ENCODE results near the gene CNGA2.
"Not testable (repeated sequence)": the region's sequence is repeated elsewhere in the genome, so short reads cannot be mapped to it uniquely, and the experiment has no call there.

The CNGA2 gene

GRCh38 chrX:151695583-151696340, 38.8 kb upstream of the CNGA2 start:
- no peak for DNase-seq (ENCODE audit: low read depth)
- no peak for TF ChIP-seq CTCF (IDR thresholded peaks at IDR 0.05; ENCODE audit: low read length, missing control alignments)
- no peak overlapping the region for H3K4me3 ChIP-seq (replicated peaks; ENCODE audit: low read depth, low read length)

GRCh38 chrX:151697082-151697481, 37.5 kb upstream of the CNGA2 start:
- DNase-seq (ENCODE audit: low read depth); H3K4me3 ChIP-seq (replicated peaks; ENCODE audit: low read depth, low read length): not testable (repeated sequence)

- TF ChIP-seq CTCF (IDR thresholded peaks at IDR 0.05; ENCODE audit: low read length, missing control alignments), result no peak
- no peak for DNase-seq (ENCODE audit: low read depth)
- H3K4me3 ChIP-seq (replicated peaks; ENCODE audit: low read depth, low read length), result no peak overlapping the region
Observed at GRCh38 chrX:151697522-151697921, 37.0 kb upstream of the CNGA2 start.

- TF ChIP-seq CTCF (IDR thresholded peaks at IDR 0.05; ENCODE audit: low read length, missing control alignments), result no peak
- DNase-seq (ENCODE audit: low read depth), result no peak
- no peak overlapping the region for H3K4me3 ChIP-seq (replicated peaks; ENCODE audit: low read depth, low read length)
Observed at GRCh38 chrX:151698485-151698884, 36.1 kb upstream of the CNGA2 start.

- DNase-seq (ENCODE audit: low read depth), result no peak
- no peak overlapping the region for H3K4me3 ChIP-seq (replicated peaks; ENCODE audit: low read depth, low read length)
- no peak for TF ChIP-seq CTCF (IDR thresholded peaks at IDR 0.05; ENCODE audit: low read length, missing control alignments)
Observed at GRCh38 chrX:151699746-151700145, 34.8 kb upstream of the CNGA2 start.

GRCh38 chrX:151700581-151700980, 34.0 kb upstream of the CNGA2 start:
- no peak for DNase-seq (ENCODE audit: low read depth)
- no peak for TF ChIP-seq CTCF (IDR thresholded peaks at IDR 0.05; ENCODE audit: low read length, missing control alignments)
- no peak overlapping the region for H3K4me3 ChIP-seq (replicated peaks; ENCODE audit: low read depth, low read length)

- TF ChIP-seq CTCF (IDR thresholded peaks at IDR 0.05; ENCODE audit: low read length, missing control alignments), result no peak
- no peak overlapping the region for H3K4me3 ChIP-seq (replicated peaks; ENCODE audit: low read depth, low read length)
- DNase-seq (ENCODE audit: low read depth), result no peak
Observed at GRCh38 chrX:151701071-151701470, 33.5 kb upstream of the CNGA2 start.

All from fibroblast of pulmonary artery (primary cell).